PC-9 (cell line): ENCODE results near the gene CXCL10. TPM values are rescaled to one million over a fixed set of nuclear protein-coding genes. Genes with fewer than 3 reads are reported as not detected.

Experiments used
- Bru-seq: library from RNA; stranded (reverse); fragments of 400-500 nt; gene quantifications from one replicate; lab custom pipeline; 2021; lab: Mats Ljungman, UMichigan
- BruChase-seq, 2 experiments: library from RNA; stranded (reverse); fragments of 400-500 nt; gene quantifications; one replicate each; lab custom pipeline; 2021; lab: Mats Ljungman, UMichigan
- BruUV-seq: library from RNA; stranded (reverse); fragments of 400-500 nt; replicated peaks from 2 replicates; lab custom pipeline; 2021; lab: Mats Ljungman, UMichigan
- CTCF ChIA-PET: fragments of 300-600 bp; sonication (Branson Sonifier 250); formaldehyde crosslinking; loops from one replicate; lab custom pipeline; 2022; ENCODE audit warnings: antibody characterized with exemption; lab: Charles Lee
- POLR2A ChIA-PET: fragments of 300-600 bp; sonication (Branson Sonifier 250); formaldehyde crosslinking; loops from one replicate; lab custom pipeline; 2022; ENCODE audit warnings: antibody characterized with exemption; ENCODE audit not compliant: unreplicated experiment; lab: Charles Lee
- DNase-seq, 2 experiments: peaks; one replicate each; pipeline versions ENCODE4 v3.0.0 to v3.0.0-alpha.2; 2015 to 2022; ENCODE audit warnings: mixed read lengths in 1 of 2
- H2AFZ ChIP-seq: fragments of 200-600 bp; sonication (generic); 2 replicates; pipeline ENCODE4 v1.8.1; 2017; ENCODE audit warnings: antibody characterized with exemption
- H3F3A ChIP-seq: fragments of 200-600 bp; sonication (generic); 2 replicates; pipeline ENCODE4 v1.8.1; 2017; ENCODE audit warnings: antibody characterized with exemption, mild to moderate bottlenecking, low read depth; ENCODE audit not compliant: insufficient read depth
- H3K27ac ChIP-seq: fragments of 200-600 bp; sonication (generic); 2 replicates; pipeline ENCODE4 v1.6.1; 2016; ENCODE audit warnings: mixed run types
- H3K27me3 ChIP-seq: fragments of 200-600 bp; sonication (generic); 2 replicates; pipeline ENCODE4 v1.6.1; 2016; ENCODE audit warnings: low read depth, mixed run types; ENCODE audit not compliant: insufficient read depth
- H3K36me3 ChIP-seq: fragments of 200-600 bp; sonication (generic); 2 replicates; pipeline ENCODE4 v1.6.1; 2016; ENCODE audit warnings: low read depth, mixed run types
- H3K4me1 ChIP-seq: fragments of 200-600 bp; sonication (generic); replicated peaks from 2 replicates; pipeline ENCODE4 v1.6.1; 2016; ENCODE audit warnings: mixed run types; ENCODE audit not compliant: insufficient read depth
- H3K4me2 ChIP-seq: fragments of 200-600 bp; sonication (generic); 2 replicates; pipeline ENCODE4 v1.6.1; 2017; ENCODE audit warnings: mixed run types
- H3K4me3 ChIP-seq: fragments of 200-600 bp; sonication (generic); 2 replicates; pipeline ENCODE4 v1.6.1; 2016; ENCODE audit warnings: mixed run types
- H3K79me2 ChIP-seq: fragments of 200-600 bp; sonication (generic); 2 replicates; pipeline ENCODE4 v1.6.1; 2017; ENCODE audit warnings: low read depth, mixed run types
- H3K9me2 ChIP-seq: fragments of 200-600 bp; sonication (generic); 2 replicates; pipeline ENCODE4 v1.8.1; 2017; ENCODE audit warnings: mild to moderate bottlenecking; ENCODE audit not compliant: insufficient read depth
- H3K9me3 ChIP-seq: fragments of 200-600 bp; sonication (generic); 2 replicates; pipeline ENCODE4 v1.8.1; 2016; ENCODE audit warnings: low read depth; ENCODE audit not compliant: insufficient read depth
- H4K20me1 ChIP-seq: fragments of 200-600 bp; sonication (generic); 2 replicates; pipeline ENCODE4 v1.8.1; 2017; ENCODE audit not compliant: insufficient read depth
- CTCF ChIP-seq: fragments of 200-600 bp; sonication (generic); conservative IDR thresholded peaks from 2 replicates; pipeline ENCODE4 v1.6.1; 2017; ENCODE audit warnings: mixed run types, antibody characterized with exemption, mild to moderate bottlenecking, moderate library complexity
- EZH2 ChIP-seq: fragments of 200-600 bp; sonication (generic); IDR thresholded peaks from 2 replicates; pipeline ENCODE4 v1.8.0; 2017; ENCODE audit warnings: antibody characterized with exemption, low read depth
- intact Hi-C: fragments of 100-400 bp; cut with micrococcal nuclease; formaldehyde crosslinking; loops from one replicate; pipeline ENCODE4 v1.10.0; 2022; ENCODE audit not compliant: unreplicated experiment
- long read RNA-seq: library from polyadenylated mRNA; stranded (forward); transcript quantifications from one replicate; pipeline ENCODE4 v2.0.0, GENCODE V29; 2022
- total RNA-seq: library from RNA; stranded (reverse); gene quantifications from 2 replicates; pipeline ENCODE4 v1.2.3, GENCODE V29; 2021

Gene CXCL10
- total RNA-seq (not detected in 2 replicates), Bru-seq, nascent RNA (not detected), BruChase-seq, experiment 1, labeled RNA remaining after a 2-hour chase (percentile 14 among the genes with signal in this experiment), BruChase-seq, experiment 2, labeled RNA remaining after a 6-hour chase (not detected)
- long read RNA-seq: 0 reads

GRCh38 chr4:76023389-76023788, at the start of gene CXCL10:
TSS of gene CXCL10 (minus strand) at chr4:76023497. CDS start at chr4:76023431, 66 bp downstream.
- intact Hi-C loops: no loop called here
- Histone ChIP-seq H4K20me1 (no peaks in the 10 kb centered on the region), H3K27me3 (no peaks in the 10 kb centered on the region), H3K79me2 (no peaks in the 10 kb centered on the region), H3K27ac (no peak within 1 kb of the TSS), H3K9me3 (no peaks in the 10 kb centered on the region), H2AFZ (no peak within 1 kb of the TSS), H3K4me1 (no peaks in the 10 kb centered on the region), H3K4me3 (no peak within 1 kb of the TSS), H3K36me3 (no peaks in the 10 kb centered on the region), H3K4me2 (no peak within 1 kb of the TSS), H3F3A (no peaks in the 10 kb centered on the region), H3K9me2 (no peaks in the 10 kb centered on the region; the same call in 1 of the 2 replicates)
- POLR2A ChIA-PET: no interaction called here
- no TSS peak for BruUV-seq
- no peak for TF ChIP-seq CTCF
- TF ChIP-seq EZH2: no peak
- no peak for DNase-seq
- CTCF ChIA-PET: no interaction called here

GRCh38 chr4:76072760-76073159, 49.5 kb upstream of the CXCL10 start:
- Histone ChIP-seq H3K4me2 (no peak overlapping the region), H3K36me3 (no peaks in the 10 kb centered on the region), H3K9me2 (no peaks in the 10 kb centered on the region), H2AFZ (no peak overlapping the region), H3K4me1 (no peaks in the 10 kb centered on the region), H3K79me2 (no peaks in the 10 kb centered on the region), H3K27me3 (no peaks in the 10 kb centered on the region), H4K20me1 (no peaks in the 10 kb centered on the region), H3K9me3 (no peaks in the 10 kb centered on the region), H3K27ac (no peak overlapping the region), H3K4me3 (no peak overlapping the region), H3F3A (no peaks in the 10 kb centered on the region)
- ChIA-PET POLR2A (no interaction called here), CTCF (no interaction called here)
- intact Hi-C loops: no loop called here
- no TSS peak for BruUV-seq
- DNase-seq: no peak
- TF ChIP-seq EZH2 (no peak), CTCF (no peak)

GRCh38 chr4:76067652-76068286, 44.5 kb upstream of the CXCL10 start:
- Histone ChIP-seq H3K4me3 (no peak overlapping the region), H3K27me3 (no peaks in the 10 kb centered on the region), H4K20me1 (no peaks in the 10 kb centered on the region), H3K9me3 (no peaks in the 10 kb centered on the region), H3K79me2 (no peaks in the 10 kb centered on the region), H3K9me2 (no peaks in the 10 kb centered on the region), H3F3A (no peaks in the 10 kb centered on the region), H3K27ac (no peak overlapping the region), H3K4me2 (no peak overlapping the region), H2AFZ (no peak overlapping the region), H3K36me3 (no peaks in the 10 kb centered on the region), H3K4me1 (no peaks in the 10 kb centered on the region)
- TF ChIP-seq EZH2 (no peak), CTCF (peak; percentile 80)
- POLR2A ChIA-PET: no interaction called here
- CTCF ChIA-PET: no interaction called here
- DNase-seq: peak; percentile 40 to 44
- intact Hi-C loops: loop anchor here (1.0 to 5.0 kb wide), 3 partner anchors 71 to 170 kb away; no protein-coding TSS in a partner anchor
- BruUV-seq: no TSS peak
